ENCODE results near the gene TSFM. TPM values are rescaled to one million over a fixed set of nuclear protein-coding genes. Genes with fewer than 3 reads are reported as not detected.

The TSFM gene
- total and polyA plus RNA-seq, 2 of the 13 experiments (the other 11 are each of a cell fraction or from before 2014, with no cell fraction given): 29.8 to 68.3 TPM

GRCh38 chr12:57845478-57846284, 63.1 kb downstream of the TSFM start (continued):
- TF ChIP-seq TRIM24 (CRISPR knock-in tag; IDR thresholded peaks at IDR 0.05): no peak
- TF ChIP-seq ZNF616 (CRISPR knock-in tag; IDR thresholded peaks at IDR 0.05; ENCODE audit: low read depth): no peak
- peak; percentile 89; the same call in 1 of the 2 replicates for TF ChIP-seq ZNF703 (CRISPR knock-in tag; IDR thresholded peaks at IDR 0.05; ENCODE audit: borderline replicate concordance)
- TF ChIP-seq EEA1 (CRISPR knock-in tag; IDR thresholded peaks at IDR 0.05; ENCODE audit: borderline replicate concordance): no peak
- TF ChIP-seq HNF4G (IDR thresholded peaks at IDR 0.05; ENCODE audit: borderline replicate concordance, low read depth, low read length): peak; percentile 54; the same call in 1 of the 2 replicates
- no peak; the same call in 1 of the 2 replicates for TF ChIP-seq HNF4G (CRISPR knock-in tag; IDR thresholded peaks at IDR 0.05; ENCODE audit: borderline replicate concordance, low read depth)
- no peak for TF ChIP-seq GTF3A (CRISPR knock-in tag; conservative IDR thresholded peaks at IDR 0.05)
- TF ChIP-seq TFDP2 (CRISPR knock-in tag; IDR thresholded peaks at IDR 0.05): peak; percentile 70; the same call in 1 of the 2 replicates
- no peak for TF ChIP-seq ZBTB49 (CRISPR knock-in tag; IDR thresholded peaks at IDR 0.05; ENCODE audit: borderline replicate concordance)
- TF ChIP-seq POLR2A (IDR thresholded peaks at IDR 0.05; ENCODE audit: insufficient read depth in 1 of 2, low read depth in 2 of 2, low read length in 2 of 2): peak; percentile 57 to 67
- 0 out of 2 replicates have a peak, but pooled peaks have one; percentile 11 for TF ChIP-seq ZNF770 (CRISPR knock-in tag; IDR thresholded peaks at IDR 0.05)
- no peak for TF ChIP-seq GPBP1L1 (CRISPR knock-in tag; IDR thresholded peaks at IDR 0.05)
- 0 out of 2 replicates have a peak, but pooled peaks have one; percentile 24 for TF ChIP-seq ZNF773 (CRISPR knock-in tag; IDR thresholded peaks at IDR 0.05; ENCODE audit: borderline replicate concordance)
- no peak for TF ChIP-seq CBX1 (IDR thresholded peaks at IDR 0.05; ENCODE audit: low read depth)
- TF ChIP-seq TBX3 (IDR thresholded peaks at IDR 0.05; ENCODE audit: borderline replicate concordance): peak; percentile 28; the same call in 1 of the 2 replicates
- peak; percentile 40; the same call in 1 of the 2 replicates for TF ChIP-seq E2F1 (CRISPR knock-in tag; IDR thresholded peaks at IDR 0.05)
- TF ChIP-seq SKIL (CRISPR knock-in tag; IDR thresholded peaks at IDR 0.05; ENCODE audit: borderline replicate concordance): peak; percentile 98
- TF ChIP-seq MATR3 (CRISPR knock-in tag; IDR thresholded peaks at IDR 0.05): no peak
